HUDEP-2 (cell line): Measurements from ENCODE around the gene LSM3.
A peak's percentile ranks its signal among the peaks of the same experiment; 100 is the strongest.

ENCODE experiments used
- DNase-seq, 76 experiments: peaks; one replicate each; lab custom pipeline; 2025; ENCODE audit not compliant: unreplicated experiment in 76 of 76; lab: John Stamatoyannopoulos, UW

LSM3 gene

DNA sequence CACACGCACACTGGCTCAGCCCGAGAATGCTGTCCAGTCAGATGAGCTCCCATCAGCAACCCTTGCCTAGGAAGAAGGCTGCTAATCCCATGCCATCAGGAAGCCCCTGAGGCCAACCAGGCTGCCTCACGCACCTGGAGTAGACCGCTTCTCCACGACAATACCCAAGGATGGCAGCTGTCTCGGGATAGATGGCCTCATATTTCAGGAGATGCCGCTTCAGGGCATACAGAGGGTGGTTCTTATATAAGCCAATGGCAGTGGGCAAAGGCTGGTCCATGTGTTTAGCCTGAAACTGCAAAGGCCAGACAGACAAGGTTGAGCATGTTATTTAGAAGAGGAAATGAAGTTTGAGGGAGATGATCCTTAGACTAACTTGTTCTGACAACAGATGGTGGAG, 22.4 kb upstream of the LSM3 start:
- no peak for DNase-seq

DNA sequence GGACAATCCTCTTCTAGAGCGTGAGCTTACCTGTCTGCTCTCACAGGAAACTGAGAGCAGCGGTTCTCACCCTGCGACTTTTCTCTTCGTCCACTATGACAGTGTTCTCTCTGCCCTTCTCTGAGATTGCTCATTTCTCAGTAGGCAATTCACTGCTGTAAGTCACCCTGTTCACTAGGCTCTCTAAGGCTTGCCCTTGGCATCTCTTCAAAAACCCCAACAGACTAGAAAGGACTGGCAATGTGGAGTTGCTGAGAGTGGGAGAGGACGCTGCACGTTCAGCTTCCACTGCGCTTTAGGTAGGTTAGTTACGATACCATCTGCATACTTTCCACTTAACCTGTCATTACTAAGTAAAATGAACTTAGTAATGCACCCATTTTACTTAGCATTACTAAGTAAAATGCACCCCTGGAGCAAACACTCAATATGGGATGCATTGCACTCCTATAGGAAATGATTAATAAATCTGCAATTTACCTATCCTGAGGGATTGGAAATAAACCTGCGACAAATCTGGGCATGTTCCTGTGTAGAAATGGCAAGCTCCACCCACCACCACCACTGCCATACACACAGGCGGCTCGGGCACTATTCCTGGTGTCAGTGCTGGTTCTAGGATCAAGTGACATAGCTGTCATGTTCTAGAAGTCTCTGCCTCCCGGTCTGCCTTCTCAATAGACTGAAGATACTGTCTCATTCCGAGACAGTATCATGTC, 21.6 kb upstream of the LSM3 start:
- DNase-seq, result no peak

DNA sequence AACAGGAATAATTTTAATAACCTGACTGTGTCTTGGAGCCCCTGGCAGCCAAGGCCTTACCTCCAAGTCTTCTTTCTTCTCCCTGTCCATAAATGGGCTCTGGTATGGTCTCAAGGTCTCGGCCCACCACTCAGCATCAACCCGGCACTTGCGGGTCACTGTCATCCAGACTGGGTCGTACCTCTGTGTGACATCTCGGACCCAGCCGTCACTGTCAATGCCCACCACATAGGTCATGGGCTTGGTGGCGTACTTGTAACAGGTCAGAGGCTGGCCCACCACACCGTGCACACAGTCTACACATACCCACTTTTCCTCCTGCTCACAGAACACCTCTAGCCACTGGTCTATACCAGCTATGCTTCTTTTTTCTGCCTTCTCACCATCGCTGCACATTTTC, 20.7 kb upstream of the LSM3 start:
- DNase-seq, result no peak

DNA sequence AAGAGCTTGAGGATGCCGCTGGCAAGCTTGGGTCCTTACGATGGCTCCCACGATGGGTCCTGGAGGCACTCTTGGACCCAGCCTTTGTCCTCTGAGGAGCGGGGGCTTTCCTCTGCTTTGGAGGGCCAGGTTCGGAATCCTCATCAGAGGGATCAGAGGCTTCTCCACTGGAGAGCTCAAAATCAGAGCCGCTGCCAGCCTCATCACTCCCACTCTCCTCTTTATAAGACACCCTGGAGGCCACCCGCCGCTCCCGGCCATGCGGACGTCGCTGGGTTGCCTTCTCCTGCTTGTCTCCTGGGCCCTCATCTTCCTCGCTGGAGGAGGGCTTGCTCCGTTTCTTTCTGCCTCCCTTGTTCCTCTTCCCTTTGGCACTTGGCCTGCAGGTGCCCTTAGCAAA, 20.2 kb upstream of the LSM3 start:
- no peak for DNase-seq

DNA sequence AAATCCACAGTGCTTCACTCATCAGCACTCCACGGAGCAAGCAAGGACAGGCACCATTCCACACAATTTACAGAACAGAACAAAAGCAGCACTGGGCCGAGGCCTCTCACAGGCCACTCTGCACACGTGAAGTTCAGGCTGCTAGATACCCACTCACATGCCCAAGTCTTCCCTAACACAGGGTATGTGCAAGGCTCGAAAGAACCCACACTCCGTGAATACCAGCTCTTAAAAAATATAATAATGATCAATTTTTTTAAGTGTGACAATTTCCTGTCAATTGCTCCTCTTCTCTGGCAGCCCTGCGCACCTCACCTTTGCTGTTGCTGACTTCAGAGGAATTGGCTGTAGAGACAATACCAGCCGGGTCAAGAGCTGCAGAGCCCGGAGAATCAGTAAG, 19.2 kb upstream of the LSM3 start:
- no peak for DNase-seq

DNA sequence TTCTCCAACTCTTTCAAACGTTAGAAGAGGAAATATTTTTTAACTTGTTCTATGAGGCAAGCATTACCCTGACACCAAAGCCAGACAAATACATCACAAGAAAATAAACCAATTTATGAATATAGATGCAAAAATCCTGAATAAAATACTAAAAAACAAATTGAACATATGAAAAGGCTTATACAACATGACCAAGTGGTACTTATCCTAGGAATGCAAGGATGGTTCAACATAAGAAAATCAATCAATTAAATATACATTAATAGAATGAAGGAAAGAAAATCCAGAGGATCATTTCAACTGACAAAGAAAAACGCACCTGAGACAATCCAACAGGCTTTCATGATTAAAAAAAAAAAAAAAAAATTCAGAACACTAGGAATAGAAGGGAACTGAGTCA, 17.3 kb upstream of the LSM3 start:
- no peak for DNase-seq

DNA sequence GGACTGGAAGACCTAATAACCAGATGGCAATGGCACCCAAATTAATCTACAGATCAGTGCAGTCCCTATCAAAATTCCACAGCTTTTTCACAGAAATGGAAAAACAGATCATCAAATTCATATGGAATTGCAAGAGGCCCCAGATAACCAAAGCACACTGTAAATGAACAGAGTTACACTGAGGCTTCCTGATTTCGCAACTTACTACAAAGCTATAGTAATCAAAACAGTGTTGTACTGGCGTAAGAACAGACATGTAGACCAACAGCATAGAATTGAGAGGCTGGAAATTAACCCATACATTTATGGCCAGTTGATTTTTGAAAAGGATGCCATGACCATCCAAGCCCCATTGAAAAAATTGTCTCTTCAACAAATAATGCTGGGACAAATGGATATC, 16.4 kb upstream of the LSM3 start:
- DNase-seq, result no peak

DNA sequence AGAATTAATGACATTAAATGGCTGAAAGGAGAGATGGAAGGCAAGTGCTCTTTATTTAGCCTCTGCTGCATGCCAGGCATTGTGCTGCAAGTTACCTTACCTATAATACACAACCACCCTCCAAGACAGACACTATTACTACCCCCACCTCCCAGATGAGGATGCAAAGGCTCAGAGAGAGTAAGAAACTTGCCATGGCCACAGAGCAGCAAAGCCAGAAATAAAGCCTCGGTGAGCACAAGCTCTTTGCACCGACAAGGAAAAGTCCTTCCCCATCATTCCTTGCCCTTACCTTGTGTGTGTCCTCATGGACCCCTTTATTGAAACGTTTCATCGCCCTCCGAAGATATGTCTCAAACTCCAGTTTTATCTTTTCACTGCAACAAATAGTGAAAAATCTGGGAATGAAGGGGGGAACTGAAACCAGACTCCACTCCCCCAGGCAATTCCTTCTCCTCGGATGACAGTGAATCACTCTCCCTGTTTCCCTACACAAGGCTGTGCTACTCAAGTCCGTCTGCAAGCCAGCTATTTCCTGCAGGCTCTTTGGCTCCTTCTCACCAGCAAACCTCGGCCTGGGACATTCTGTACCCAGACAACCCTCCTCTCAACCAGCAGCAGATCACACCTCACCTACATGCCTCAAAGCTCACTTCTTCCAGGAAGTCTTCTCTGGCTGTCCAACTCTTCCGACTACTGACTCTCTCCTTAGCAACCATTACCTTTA, 11.6 kb upstream of the LSM3 start:
- DNase-seq, result no peak

DNA sequence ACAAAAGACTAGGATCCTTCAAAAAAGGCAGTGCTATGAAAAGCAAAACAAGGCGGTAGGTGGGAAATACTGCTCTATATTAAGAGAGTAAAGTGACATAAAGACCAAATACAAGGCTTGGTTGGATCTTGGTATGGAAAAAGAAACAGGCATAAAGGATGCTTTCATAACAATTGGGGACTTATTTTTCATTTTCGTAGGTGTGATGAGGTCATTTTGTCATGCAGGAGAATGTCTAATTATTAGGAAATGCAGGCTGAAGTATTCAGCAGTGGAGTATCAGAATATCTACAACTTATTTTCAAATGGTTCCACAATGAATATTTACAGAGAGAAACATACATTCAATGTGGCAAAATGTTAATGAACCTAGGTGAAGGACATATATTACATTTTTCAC, 9.2 kb upstream of the LSM3 start:
- no peak for DNase-seq

DNA sequence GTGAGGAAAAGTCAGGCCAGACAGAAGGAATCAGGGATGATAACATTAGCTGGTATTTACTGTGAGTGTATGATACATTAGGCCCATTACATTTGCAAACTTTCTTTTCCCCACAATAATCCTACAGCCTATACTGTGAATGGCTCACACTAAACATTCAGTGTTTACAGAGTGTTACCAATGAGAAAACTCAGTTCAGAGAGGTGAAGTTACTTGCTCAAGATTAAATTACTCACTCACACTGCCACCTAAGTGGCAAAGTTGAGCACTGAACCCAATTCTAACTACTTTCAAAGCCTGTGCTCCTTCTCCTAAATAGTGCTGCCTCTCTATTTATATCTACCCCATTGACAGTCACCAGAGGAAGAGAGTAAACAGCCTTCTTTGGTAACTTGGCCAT, 8.7 kb upstream of the LSM3 start:
- DNase-seq, result no peak

DNA sequence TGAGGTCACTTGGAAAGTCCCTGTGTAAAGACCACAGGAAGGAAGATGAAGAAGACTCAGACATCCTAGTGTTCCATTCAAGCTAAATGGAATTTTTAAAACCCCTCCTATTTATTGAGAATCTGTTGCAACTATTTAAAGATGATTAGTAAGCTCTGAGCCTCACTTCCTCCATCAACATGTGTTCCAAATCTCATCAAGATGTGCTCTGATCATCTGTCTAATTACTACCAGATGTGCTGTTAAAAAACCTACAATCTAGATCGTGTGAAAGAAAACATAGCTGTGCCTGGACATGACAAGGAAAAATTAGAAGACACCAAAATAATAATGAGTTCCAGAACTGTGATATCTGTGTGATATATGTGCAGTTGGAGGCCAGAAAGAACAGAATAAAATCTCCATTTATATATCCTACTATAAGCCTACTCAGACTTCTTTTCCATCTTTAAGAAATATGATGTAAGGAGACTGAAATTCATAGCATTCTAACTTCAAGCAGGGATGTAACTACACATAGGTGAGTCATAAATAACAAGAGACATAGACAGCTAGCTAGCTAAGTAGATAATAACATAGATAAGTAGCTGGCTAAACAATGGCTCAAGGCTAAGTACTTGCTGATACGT, 8.0 kb upstream of the LSM3 start:
- DNase-seq, result no peak

DNA sequence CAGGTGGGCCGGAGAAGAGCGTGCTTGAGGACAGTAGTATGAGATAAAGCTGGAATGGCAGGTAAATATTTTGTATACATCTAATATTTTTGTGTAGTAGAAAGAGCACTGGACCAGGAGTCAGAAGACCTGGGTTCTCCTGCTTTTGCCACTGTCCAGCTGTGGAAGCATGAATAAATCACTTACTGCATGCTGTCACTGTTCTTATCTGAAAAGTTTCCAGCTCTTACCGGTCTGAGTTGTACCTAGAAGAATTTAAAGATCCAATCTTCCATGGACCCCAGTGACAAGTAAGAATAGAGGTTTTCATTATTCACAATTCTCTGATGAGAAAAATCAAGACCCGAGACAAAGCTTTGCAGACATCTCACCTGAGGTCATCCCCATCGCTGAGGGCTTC, 6.1 kb upstream of the LSM3 start:
- DNase-seq, result no peak

DNA sequence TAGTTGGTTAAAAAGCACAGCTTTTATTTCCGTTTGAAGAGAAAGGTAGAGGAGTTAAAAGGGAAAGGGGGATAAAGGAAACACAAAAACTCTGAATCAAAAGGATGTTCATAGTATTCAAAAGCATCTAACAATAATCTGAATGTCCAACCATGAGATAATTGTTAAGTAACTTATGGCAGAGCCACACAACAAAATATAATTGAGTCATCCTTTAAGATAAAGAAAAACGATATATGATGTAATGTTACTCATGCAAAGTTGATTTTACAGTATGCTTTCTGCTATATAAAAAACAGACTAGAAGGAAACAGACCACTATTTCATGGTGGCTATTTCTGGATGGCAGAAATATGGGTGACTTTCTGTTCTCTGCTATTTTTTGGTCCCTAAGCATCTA, 4.1 kb upstream of the LSM3 start:
- DNase-seq, result no peak

DNA sequence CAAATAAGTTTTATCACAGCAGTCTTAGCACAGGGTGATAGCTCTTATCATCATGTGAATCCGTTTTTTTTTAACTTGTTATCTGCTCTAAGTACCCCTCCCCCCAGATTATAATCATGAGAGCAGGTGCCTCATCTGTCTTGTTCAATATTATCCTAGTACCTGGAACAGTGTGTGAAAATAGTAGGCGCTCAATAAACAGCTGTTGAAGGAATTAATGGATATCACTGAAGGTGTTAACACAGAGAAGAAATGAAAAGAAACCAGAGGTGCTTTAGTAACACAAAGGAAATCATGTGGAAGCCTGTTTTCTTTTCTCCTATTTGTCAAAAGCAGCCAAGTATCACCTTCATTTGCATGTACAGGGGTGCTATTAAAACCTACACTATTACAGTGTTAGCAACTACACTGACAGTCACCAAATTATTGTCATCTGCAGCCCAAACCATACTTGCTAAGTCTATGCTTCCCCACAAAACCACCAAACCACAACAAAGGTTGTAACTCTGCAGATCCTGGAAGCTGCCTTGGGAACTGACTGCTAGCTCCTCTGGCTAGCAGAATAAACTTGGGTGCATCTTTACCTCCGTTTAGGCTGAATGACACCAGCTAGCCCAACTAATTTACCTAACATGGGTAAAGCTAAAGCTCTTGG, 3.1 kb upstream of the LSM3 start:
- peak in 3 of 76 experiments; percentile 2 to 8 (median 7) for DNase-seq

DNA sequence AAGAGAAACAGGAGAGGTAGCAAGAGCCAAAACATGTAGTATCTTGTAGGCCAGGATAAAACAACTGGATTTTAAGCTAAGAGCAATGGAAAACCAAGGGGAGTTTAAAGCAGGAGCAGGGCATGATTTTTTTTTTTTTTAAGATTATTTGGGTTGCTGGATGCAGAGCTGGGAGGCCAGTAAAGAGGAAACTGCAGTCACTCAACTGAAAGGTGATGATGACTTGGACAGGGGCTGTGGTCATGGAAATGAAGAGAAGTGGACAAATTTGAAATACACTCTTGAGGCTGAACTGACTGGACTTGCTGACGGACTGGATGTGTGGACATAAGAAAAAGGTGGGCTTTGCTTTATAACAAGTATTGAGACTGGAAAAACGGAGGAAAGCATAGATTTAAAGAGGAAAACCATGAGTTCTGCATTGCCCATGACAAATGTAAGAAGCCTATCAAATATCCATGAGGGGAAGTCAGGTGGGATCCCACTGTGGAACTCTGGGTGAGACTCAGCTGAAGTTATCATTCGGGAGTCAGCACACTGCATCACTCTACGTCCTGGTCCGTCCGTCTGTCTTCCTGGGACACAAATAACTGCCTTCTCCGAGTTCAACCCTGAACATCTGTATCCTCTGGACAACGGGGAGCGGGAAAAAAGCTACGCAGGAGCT, 904 bp upstream of the LSM3 start:
- DNase-seq, result peak in 1 of 76 experiments; percentile 55

DNA sequence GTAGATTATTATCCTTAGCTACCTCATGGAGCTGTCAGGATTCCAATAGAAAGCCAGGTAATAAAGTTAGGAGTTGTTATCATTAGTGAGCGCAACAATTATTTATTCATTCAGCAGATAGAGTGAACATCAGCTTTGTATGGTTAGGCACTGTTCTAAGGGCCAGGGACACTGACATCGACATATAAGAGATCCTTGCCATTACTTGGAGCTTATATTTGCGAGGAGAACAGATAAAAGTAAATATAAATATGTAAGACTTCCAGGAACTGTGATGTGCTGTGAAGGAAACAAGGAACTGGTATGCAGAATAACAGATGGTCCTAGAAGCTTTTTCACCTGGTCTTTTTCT, 473 bp downstream of the LSM3 start:
- DNase-seq, result no peak

DNA sequence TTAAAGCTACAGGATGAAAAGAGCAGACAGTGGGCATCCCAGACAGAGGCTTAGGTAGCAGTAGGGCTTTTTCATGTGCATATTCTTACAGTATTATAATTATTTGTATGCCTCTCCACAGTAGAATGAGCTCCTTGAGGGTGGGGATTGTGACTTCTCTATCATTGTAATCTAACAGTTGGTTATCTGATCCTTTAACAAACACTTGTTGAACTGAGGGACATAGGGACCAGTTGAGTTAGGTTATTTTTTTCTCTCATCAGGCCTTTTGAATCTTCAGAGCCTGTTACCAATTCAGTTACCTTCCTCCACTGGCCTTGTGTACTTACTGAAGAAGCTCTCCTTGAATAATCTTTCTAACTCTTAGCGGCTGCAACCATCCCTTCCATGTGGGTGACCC, 1.2 kb downstream of the LSM3 start:
- DNase-seq, result no peak

DNA sequence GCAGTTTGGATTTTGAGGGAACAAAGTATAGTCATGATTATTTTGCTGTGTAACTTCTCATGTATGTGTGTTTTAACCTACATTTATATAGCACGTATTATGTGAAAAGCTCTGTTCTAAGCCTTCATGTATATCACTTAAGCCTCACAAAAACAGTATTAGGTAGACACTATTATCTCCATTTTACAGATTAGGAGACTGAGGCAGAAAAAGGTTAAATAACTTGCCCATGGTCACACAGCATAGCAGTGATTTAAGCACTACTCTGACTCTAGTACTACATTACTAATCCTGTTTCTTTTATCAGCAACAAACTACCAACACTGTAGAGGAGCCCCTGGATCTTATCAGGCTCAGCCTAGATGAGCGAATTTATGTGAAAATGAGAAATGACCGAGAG, 2.6 kb downstream of the LSM3 start:
- no peak for DNase-seq

DNA sequence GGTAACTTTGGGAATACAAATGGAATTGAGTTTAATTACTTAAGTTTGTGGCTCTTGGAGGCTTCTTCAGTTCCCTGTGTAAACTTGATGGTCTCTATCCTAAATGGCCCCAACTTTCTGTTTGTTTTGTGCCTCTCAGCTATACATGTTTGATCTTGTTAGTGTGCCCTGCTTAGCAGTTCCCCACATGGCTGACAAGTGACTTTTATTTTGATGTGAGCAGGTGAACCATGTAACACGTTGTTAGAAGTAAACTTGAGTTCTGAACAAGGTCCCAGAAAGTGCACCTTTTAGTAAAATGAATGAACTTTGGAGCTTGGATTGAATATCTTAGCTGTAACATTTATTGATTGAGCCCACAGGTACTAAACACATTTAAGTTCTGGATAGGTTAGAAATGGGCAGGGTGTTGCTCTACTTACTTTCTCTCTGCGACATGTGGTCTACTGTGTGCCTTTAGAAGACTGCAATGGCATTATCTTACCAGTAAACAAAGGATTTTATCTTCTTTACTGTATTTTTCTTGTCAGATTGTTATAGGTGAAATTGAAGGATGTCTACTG, 4.5 kb downstream of the LSM3 start:
- DNase-seq, result no peak

DNA sequence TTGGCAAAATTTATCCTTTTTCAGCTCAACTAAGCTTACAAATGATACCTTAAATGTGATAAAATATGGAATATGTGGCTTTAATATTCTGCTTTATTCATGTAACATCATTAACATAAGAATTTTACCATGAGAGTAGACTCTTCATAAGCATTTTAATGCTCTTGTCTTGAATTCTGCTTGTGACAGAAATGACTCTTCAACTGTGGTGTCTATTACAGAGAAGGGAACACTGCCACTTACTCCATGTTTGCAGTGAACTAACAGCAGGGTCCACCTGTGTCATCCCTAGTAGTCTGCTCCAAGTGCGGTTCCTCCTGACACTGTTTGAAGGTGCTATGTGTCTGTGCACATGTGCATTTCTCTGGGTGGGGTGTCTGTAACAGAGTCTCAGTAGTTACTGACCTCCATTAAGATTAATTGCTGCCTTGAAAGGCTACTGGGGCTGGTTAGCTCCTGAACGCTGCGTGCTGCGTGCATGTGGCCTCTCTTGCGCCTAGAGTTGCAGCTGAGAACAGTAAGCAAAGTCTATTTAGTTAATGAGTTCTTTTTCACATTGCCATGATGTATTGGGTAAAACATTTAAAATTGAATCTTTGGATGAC, 8.3 kb downstream of the LSM3 start:
- DNase-seq, result no peak
